Fibroblast of lung (primary cell): ENCODE results near the gene CALM1. TPM values are rescaled to one million over a fixed set of nuclear protein-coding genes. Genes with fewer than 3 reads are reported as not detected.

Experiments used
- DNase-seq, 2 donors: peaks; one replicate each; pipeline versions ENCODE4 v3.0.0 to v3.0.0-alpha.2; 2010; ENCODE audit warnings: low read depth in 2 of 2
- H2AFZ ChIP-seq: 2 replicates; pipeline ENCODE4 v1.5.1; 2012; ENCODE audit warnings: low read length, control low read depth, inconsistent platforms
- H3K27ac ChIP-seq: 2 replicates; pipeline ENCODE4 v1.5.1; 2011; ENCODE audit warnings: low read length, control low read depth; ENCODE audit not compliant: insufficient read depth
- H3K27me3 ChIP-seq: 2 replicates; pipeline ENCODE4 v1.5.1; 2011; ENCODE audit warnings: mild to moderate bottlenecking, low read length; ENCODE audit not compliant: control insufficient read depth, insufficient read depth
- H3K36me3 ChIP-seq: 2 replicates; pipeline ENCODE4 v1.5.1; 2011; ENCODE audit warnings: low read length; ENCODE audit not compliant: control insufficient read depth, insufficient read depth
- H3K4me1 ChIP-seq: 2 replicates; pipeline ENCODE4 v1.5.1; 2011; ENCODE audit warnings: low read length; ENCODE audit not compliant: control insufficient read depth, insufficient read depth; ENCODE audit errors: extremely low read depth
- H3K4me2 ChIP-seq: 2 replicates; pipeline ENCODE4 v1.5.1; 2011; ENCODE audit warnings: low read length, control low read depth; ENCODE audit not compliant: insufficient read depth; ENCODE audit errors: extremely low read depth
- H3K4me3 ChIP-seq, 4 experiments: fragments of 200-600 bp in 1 of 4; sonication (generic) in 1 of 4; replicated peaks in 1 of 4; 2 replicates each; pipeline ENCODE4 v1.5.1; 2011 to 2016; ENCODE audit warnings: low read length in 4 of 4, low read depth in 3 of 4, mild to moderate bottlenecking in 3 of 4, control low read depth in 2 of 4, inconsistent platforms in 1 of 4, mixed read lengths in 1 of 4; ENCODE audit not compliant: insufficient read depth in 1 of 4; ENCODE audit errors: control extremely low read depth in 1 of 4
- H3K79me2 ChIP-seq: 2 replicates; pipeline ENCODE4 v1.5.1; 2012; ENCODE audit warnings: mild to moderate bottlenecking, low read length, inconsistent platforms; ENCODE audit not compliant: control insufficient read depth, insufficient read depth
- H3K9ac ChIP-seq: 2 replicates; pipeline ENCODE4 v1.5.1; 2011; ENCODE audit warnings: mild to moderate bottlenecking, low read length, control low read depth; ENCODE audit not compliant: insufficient read depth
- H3K9me3 ChIP-seq: 2 replicates; pipeline ENCODE4 v1.5.1; 2012; ENCODE audit warnings: low read depth, low read length; ENCODE audit not compliant: control insufficient read depth, insufficient read depth
- H4K20me1 ChIP-seq: 2 replicates; pipeline ENCODE4 v1.5.1; 2011; ENCODE audit warnings: low read length; ENCODE audit not compliant: control insufficient read depth, insufficient read depth; ENCODE audit errors: extremely low read depth
- EZH2 ChIP-seq: IDR thresholded peaks from 2 replicates; pipeline ENCODE4 v1.5.1; 2012; ENCODE audit warnings: low read length, control low read depth, mild to moderate bottlenecking; ENCODE audit errors: missing control alignments
- polyA plus RNA-seq, 2 donors: library from polyadenylated mRNA; depleted of rRNA in 1 of 2; stranded (reverse) in 1 of 2; unstranded in 1 of 2; fragments of >200 nt; gene quantifications; 2 replicates each; pipeline ENCODE4 v1.2.1, GENCODE V29; 2011 to 2012; ENCODE audit warnings: missing spikeins in 1 of 2
- total RNA-seq: library from RNA; depleted of rRNA; stranded (reverse); fragments of >200 nt; gene quantifications from 2 replicates; pipeline ENCODE4 v1.2.1, GENCODE V29; 2014
- TF ChIP-seq, protein P1 (sequence below), 2 donors: IDR thresholded peaks in 1 of 2; conservative IDR thresholded peaks in 1 of 2; 1 replicate in 1 of 2; 2 replicates in 1 of 2; pipeline ENCODE4 v1.5.1; 2011 to 2012; ENCODE audit warnings: low read length in 2 of 2, control low read depth in 1 of 2, inconsistent platforms in 1 of 2, low read depth in 1 of 2, mild to moderate bottlenecking in 1 of 2

The CALM1 gene
- total and polyA plus RNA-seq, 2 donors (not counting 1 experiment from before 2014, with no cell fraction given): 620 to 632 TPM

DNA sequence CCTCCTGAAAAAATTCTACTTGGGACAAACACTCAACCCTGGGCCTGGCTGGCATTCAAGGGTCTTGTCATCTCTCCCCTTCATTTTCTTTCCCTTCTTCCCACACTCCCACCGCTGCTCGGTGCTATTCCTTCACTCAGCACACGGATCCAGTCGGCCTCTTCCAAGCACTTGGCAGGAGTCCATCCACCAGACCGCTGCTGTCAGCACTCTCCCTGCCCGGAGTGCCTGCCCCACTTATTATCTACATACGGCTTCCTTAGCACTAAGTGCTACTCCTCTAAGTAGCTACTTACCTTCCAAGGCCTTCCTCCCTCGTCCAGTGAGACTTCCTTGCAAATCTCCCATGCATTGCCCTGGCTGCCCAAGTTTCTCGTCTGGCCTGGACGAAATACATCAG lies 29.8 kb downstream of the CALM1 start:
- Histone ChIP-seq H3K36me3 (no peaks in the 10 kb centered on the region), H3K4me3 (no peak overlapping the region), H4K20me1 (no peaks in the 10 kb centered on the region), H3K9ac (no peak overlapping the region), H2AFZ (no peak overlapping the region), H3K4me1 (no peaks in the 10 kb centered on the region), H3K4me2 (no peak overlapping the region), H3K9me3 (no peaks in the 10 kb centered on the region), H3K27ac (no peak overlapping the region), H3K27me3 (no peaks in the 10 kb centered on the region), H3K79me2 (no peaks in the 10 kb centered on the region)
- TF ChIP-seq, protein P1, sequence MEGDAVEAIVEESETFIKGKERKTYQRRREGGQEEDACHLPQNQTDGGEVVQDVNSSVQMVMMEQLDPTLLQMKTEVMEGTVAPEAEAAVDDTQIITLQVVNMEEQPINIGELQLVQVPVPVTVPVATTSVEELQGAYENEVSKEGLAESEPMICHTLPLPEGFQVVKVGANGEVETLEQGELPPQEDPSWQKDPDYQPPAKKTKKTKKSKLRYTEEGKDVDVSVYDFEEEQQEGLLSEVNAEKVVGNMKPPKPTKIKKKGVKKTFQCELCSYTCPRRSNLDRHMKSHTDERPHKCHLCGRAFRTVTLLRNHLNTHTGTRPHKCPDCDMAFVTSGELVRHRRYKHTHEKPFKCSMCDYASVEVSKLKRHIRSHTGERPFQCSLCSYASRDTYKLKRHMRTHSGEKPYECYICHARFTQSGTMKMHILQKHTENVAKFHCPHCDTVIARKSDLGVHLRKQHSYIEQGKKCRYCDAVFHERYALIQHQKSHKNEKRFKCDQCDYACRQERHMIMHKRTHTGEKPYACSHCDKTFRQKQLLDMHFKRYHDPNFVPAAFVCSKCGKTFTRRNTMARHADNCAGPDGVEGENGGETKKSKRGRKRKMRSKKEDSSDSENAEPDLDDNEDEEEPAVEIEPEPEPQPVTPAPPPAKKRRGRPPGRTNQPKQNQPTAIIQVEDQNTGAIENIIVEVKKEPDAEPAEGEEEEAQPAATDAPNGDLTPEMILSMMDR (conservative IDR thresholded peaks at IDR 0.05 in 1 of 2, IDR thresholded peaks at IDR 0.05 in 1 of 2; ENCODE audit: low read depth in 1 of 2, low read length in 2 of 2): no peak
- no peak for TF ChIP-seq EZH2
- peak; percentile 36 to 41 for DNase-seq

DNA sequence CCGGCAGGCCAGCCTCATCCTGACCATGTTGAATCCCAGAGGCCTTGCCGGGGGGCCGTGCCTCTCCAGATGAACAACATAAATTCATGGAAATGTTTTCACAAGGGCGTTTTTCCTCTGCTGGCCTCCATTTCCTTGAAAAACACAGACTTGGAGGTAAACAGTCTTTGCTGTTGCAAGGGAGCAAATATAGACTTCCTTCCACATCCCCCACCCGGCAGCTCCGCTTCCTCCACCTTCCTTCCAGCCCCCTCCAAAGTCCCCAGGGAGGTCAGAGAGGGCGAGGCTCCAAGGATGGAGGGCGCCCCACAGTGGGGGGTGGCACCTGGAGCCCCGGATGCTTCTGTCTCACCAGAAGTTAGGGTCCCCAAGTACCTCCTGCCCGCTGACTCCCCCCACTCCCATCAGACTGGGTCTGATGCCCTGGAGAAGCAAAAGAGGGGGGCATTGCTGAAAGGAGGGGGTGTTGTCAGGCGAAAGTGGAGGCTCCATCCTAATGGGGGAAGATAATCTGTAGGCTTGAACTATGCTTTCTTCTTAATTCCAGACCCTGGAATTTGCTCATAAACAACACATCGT lies 31.1 kb downstream of the CALM1 start:
- H3K9me3 ChIP-seq: no peaks in the 10 kb centered on the region
- no peaks in the 10 kb centered on the region for H3K4me1 ChIP-seq
- no peak overlapping the region for H3K4me3 ChIP-seq
- TF ChIP-seq, protein P1 (conservative IDR thresholded peaks at IDR 0.05 in 1 of 2, IDR thresholded peaks at IDR 0.05 in 1 of 2; ENCODE audit: low read depth in 1 of 2, low read length in 2 of 2): no peak
- no peak for TF ChIP-seq EZH2
- H2AFZ ChIP-seq: no peak overlapping the region
- no peaks in the 10 kb centered on the region for H3K27me3 ChIP-seq
- H3K79me2 ChIP-seq: no peaks in the 10 kb centered on the region
- H4K20me1 ChIP-seq: no peaks in the 10 kb centered on the region
- H3K27ac ChIP-seq: no peak overlapping the region
- DNase-seq: no peak
- H3K36me3 ChIP-seq: no peaks in the 10 kb centered on the region
- H3K4me2 ChIP-seq: no peak overlapping the region
- H3K9ac ChIP-seq: no peak overlapping the region

DNA sequence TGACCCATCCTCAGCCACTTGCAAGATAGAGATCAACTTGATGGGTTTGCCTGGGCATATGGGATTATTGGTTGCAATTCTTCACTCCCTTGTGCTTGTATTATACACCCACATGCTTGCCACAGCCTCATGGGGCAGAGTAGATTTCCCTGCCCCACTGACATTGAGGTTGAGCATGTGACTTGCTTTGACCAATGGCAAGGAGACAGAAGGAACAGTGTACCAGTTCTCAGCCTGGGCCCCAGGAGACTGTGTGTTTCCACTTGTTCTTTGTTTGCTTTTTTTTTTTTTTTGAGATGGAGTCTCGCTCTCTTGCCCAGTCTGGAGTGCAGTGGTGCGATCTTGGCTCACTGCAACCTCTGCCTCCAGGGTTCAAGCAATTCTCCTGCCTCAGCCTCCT lies 31.8 kb downstream of the CALM1 start:
- no peaks in the 10 kb centered on the region for H3K4me1 ChIP-seq
- no peaks in the 10 kb centered on the region for H4K20me1 ChIP-seq
- no peak overlapping the region for H3K27ac ChIP-seq
- no peak overlapping the region for H2AFZ ChIP-seq
- H3K27me3 ChIP-seq: no peaks in the 10 kb centered on the region
- H3K36me3 ChIP-seq: no peaks in the 10 kb centered on the region
- H3K9ac ChIP-seq: no peak overlapping the region
- no peak overlapping the region for H3K4me2 ChIP-seq
- DNase-seq: no peak
- H3K9me3 ChIP-seq: no peaks in the 10 kb centered on the region
- no peak for TF ChIP-seq EZH2
- TF ChIP-seq, protein P1 (conservative IDR thresholded peaks at IDR 0.05 in 1 of 2, IDR thresholded peaks at IDR 0.05 in 1 of 2; ENCODE audit: low read depth in 1 of 2, low read length in 2 of 2): no peak
- H3K4me3 ChIP-seq: no peak overlapping the region
- H3K79me2 ChIP-seq: no peaks in the 10 kb centered on the region
